ENCODE results near the gene HSD17B14. TPM values are rescaled to one million over a fixed set of nuclear protein-coding genes. Genes with fewer than 3 reads are reported as not detected.

The HSD17B14 gene
- total and polyA plus RNA-seq, 2 of the 8 experiments (the other 6 are each of a cell fraction or from before 2014, with no cell fraction given): 8.4 to 25.5 TPM

DNA sequence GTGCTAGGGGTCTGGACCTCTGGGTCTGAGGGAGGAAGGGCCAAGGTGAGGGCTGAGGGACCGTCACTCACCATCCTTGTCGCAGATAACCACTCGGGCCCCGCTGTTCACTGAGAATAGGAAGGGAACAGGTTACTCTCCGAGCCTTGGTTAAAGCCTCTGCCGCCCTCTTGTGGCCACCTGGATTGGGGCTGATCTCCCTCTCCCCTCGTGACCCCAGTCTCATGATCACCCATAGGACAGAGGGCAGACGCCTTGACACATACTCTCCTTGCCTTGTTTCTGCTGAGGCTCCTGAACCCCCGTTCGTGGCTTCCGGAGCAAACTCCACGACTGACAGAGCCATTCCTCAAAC is 580 bp downstream of the HSD17B14 start (continued):
- TF ChIP-seq CTBP2 (IDR thresholded peaks at IDR 0.05; ENCODE audit: borderline replicate concordance, insufficient read depth, insufficient read length, low read length) (no peak), CHD1 (IDR thresholded peaks at IDR 0.05; ENCODE audit: low read depth, low read length) (no peak), SAP30 (IDR thresholded peaks at IDR 0.05; ENCODE audit: insufficient read depth, insufficient replicate concordance, low read length) (no peak), EGR1 (IDR thresholded peaks at IDR 0.05; ENCODE audit: borderline replicate concordance, low read depth, low read length) (0 out of 2 replicates have a peak, but pooled peaks have one; percentile 30), BCL11A (IDR thresholded peaks at IDR 0.05; ENCODE audit: low read depth in 2 of 2, low read length in 2 of 2) (no peak), EP300 (IDR thresholded peaks at IDR 0.05; ENCODE audit: borderline replicate concordance in 1 of 2, low read depth in 2 of 2, low read length in 2 of 2) (peak in 1 of 2 experiments; percentile 58; a peak in 1 of 3 replicates), ATF2 (IDR thresholded peaks at IDR 0.05; ENCODE audit: low read length) (no peak), POLR2A (IDR thresholded peaks at IDR 0.05; ENCODE audit: control extremely low read depth in 1 of 2, low read depth in 2 of 2, low read length in 2 of 2) (peak in 1 of 2 experiments; percentile 67; a peak in 2 of 3 replicates), HDAC6 (IDR thresholded peaks at IDR 0.05; ENCODE audit: low read depth, low read length) (no peak), BACH1 (IDR thresholded peaks at IDR 0.05; ENCODE audit: low read length) (0 out of 2 replicates have a peak, but pooled peaks have one; percentile 23), CHD2 (IDR thresholded peaks at IDR 0.05; ENCODE audit: low read length) (no peak), RAD21 (IDR thresholded peaks at IDR 0.05 in 1 of 2, conservative IDR thresholded peaks at IDR 0.05 in 1 of 2; ENCODE audit: low read depth in 2 of 2, low read length in 2 of 2) (peak; percentile 85 to 91), NANOG (IDR thresholded peaks at IDR 0.05; ENCODE audit: insufficient read depth, low read depth, low read length, poor library complexity, severe bottlenecking) (no peak), KDM5A (IDR thresholded peaks at IDR 0.05; ENCODE audit: low read length) (no peak), FOSL1 (IDR thresholded peaks at IDR 0.05; ENCODE audit: insufficient read depth, low read depth, low read length) (no peak), POU5F1 (IDR thresholded peaks at IDR 0.05; ENCODE audit: low read depth, low read length) (no peak), KDM4A (IDR thresholded peaks at IDR 0.05; ENCODE audit: low read depth, low read length, severe bottlenecking) (no peak), BRCA1 (IDR thresholded peaks at IDR 0.05; ENCODE audit: low read depth, low read length) (no peak), PHF8 (conservative IDR thresholded peaks at IDR 0.05; ENCODE audit: low read depth, low read length) (no peak), CBX5 (IDR thresholded peaks at IDR 0.05; ENCODE audit: low read depth, low read length) (no peak), NRF1 (IDR thresholded peaks at IDR 0.05; ENCODE audit: low read depth, low read length) (no peak)
- TF ChIP-seq, protein P1, sequence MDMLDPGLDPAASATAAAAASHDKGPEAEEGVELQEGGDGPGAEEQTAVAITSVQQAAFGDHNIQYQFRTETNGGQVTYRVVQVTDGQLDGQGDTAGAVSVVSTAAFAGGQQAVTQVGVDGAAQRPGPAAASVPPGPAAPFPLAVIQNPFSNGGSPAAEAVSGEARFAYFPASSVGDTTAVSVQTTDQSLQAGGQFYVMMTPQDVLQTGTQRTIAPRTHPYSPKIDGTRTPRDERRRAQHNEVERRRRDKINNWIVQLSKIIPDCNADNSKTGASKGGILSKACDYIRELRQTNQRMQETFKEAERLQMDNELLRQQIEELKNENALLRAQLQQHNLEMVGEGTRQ (IDR thresholded peaks at IDR 0.05; ENCODE audit: low read length): peak; percentile 88

Measured in H1 (cell line).